ENCODE data around the gene GP1BB. TPM values are rescaled to one million over a fixed set of nuclear protein-coding genes. Genes with fewer than 3 reads are reported as not detected.
"Not testable (repeated sequence)": the region's sequence is repeated elsewhere in the genome, so short reads cannot be mapped to it uniquely, and the experiment has no call there.

The GP1BB gene
- total RNA-seq, 4 donors from 2014 or later: 1.4 to 3.5 (median 2.3) TPM; not detected in 1

- Histone ChIP-seq H3K4me3 (no peak overlapping the region), H3K9me3 (no peaks in the 10 kb centered on the region), H3K36me3 (no peaks in the 10 kb centered on the region), H3K27me3 (peaks cover 0 to 2% (median 0%) of the 10 kb centered on the region in 3 donors), H3K27ac (no peak overlapping the region), H3K4me1 (no peaks in the 10 kb centered on the region)
- no peak for TF ChIP-seq CTCF (IDR thresholded peaks at IDR 0.05 in 4 of 5, conservative IDR thresholded peaks at IDR 0.05 in 1 of 5)
- no peak for TF ChIP-seq POLR2A (IDR thresholded peaks at IDR 0.05)
- in situ Hi-C loops (cut with MboI; ENCODE audit: low sequenced_read_pairs in 4 of 4) (no loop called here), intact Hi-C loops (cut with DNase I; ENCODE audit: low total_unique reads) (no loop called here)
- ATAC-seq (no peak), DNase-seq (no peak)
Measured at GRCh38 chr22:19693581-19693980, 29.8 kb upstream of the GP1BB start.

- Histone ChIP-seq H3K4me3 (no peak overlapping the region), H3K27me3 (peaks cover 0 to 2% (median 0%) of the 10 kb centered on the region in 3 donors), H3K4me1 (no peaks in the 10 kb centered on the region), H3K27ac (no peak overlapping the region), H3K36me3 (no peaks in the 10 kb centered on the region), H3K9me3 (no peaks in the 10 kb centered on the region)
- intact Hi-C loops (cut with DNase I; ENCODE audit: low total_unique reads) (no loop called here), in situ Hi-C loops (cut with MboI; ENCODE audit: low sequenced_read_pairs in 4 of 4) (no loop called here)
- no peak for DNase-seq
- TF ChIP-seq POLR2A (IDR thresholded peaks at IDR 0.05) (no peak), CTCF (IDR thresholded peaks at IDR 0.05 in 4 of 5, conservative IDR thresholded peaks at IDR 0.05 in 1 of 5) (no peak)
- ATAC-seq: no peak
Measured at GRCh38 chr22:19693981-19694670, 29.2 kb upstream of the GP1BB start.

- H3K36me3 ChIP-seq: no peaks in the 10 kb centered on the region
- ATAC-seq: no peak
- intact Hi-C loops (cut with DNase I; ENCODE audit: low total_unique reads) (no loop called here), in situ Hi-C loops (cut with MboI; ENCODE audit: low sequenced_read_pairs in 4 of 4) (no loop called here)
- H3K4me1 ChIP-seq: no peaks in the 10 kb centered on the region
- DNase-seq: no peak
- no peak for TF ChIP-seq POLR2A (IDR thresholded peaks at IDR 0.05)
- no peak for TF ChIP-seq CTCF (IDR thresholded peaks at IDR 0.05 in 4 of 5, conservative IDR thresholded peaks at IDR 0.05 in 1 of 5)
- H3K4me3 ChIP-seq: no peak overlapping the region
- no peaks in the 10 kb centered on the region for H3K9me3 ChIP-seq
- peaks cover 0 to 2% (median 0%) of the 10 kb centered on the region in 3 donors for H3K27me3 ChIP-seq
- H3K27ac ChIP-seq: no peak overlapping the region
Measured at GRCh38 chr22:19694696-19695095, 28.6 kb upstream of the GP1BB start.

- ATAC-seq (no peak), DNase-seq (no peak)
- H3K4me1 ChIP-seq: no peaks in the 10 kb centered on the region
- in situ Hi-C loops (cut with MboI; ENCODE audit: low sequenced_read_pairs in 4 of 4) (no loop called here), intact Hi-C loops (cut with DNase I; ENCODE audit: low total_unique reads) (no loop called here)
- no peak for TF ChIP-seq CTCF (IDR thresholded peaks at IDR 0.05 in 4 of 5, conservative IDR thresholded peaks at IDR 0.05 in 1 of 5)
- TF ChIP-seq POLR2A (IDR thresholded peaks at IDR 0.05): no peak
- H3K27me3 ChIP-seq: no peaks in the 10 kb centered on the region
- no peaks in the 10 kb centered on the region for H3K9me3 ChIP-seq
- no peak overlapping the region for H3K27ac ChIP-seq
- H3K36me3 ChIP-seq: no peaks in the 10 kb centered on the region
- no peak overlapping the region for H3K4me3 ChIP-seq
Measured at GRCh38 chr22:19696504-19697276, 26.6 kb upstream of the GP1BB start.

- in situ Hi-C loops (cut with MboI; ENCODE audit: low sequenced_read_pairs in 4 of 4); H3K4me3 ChIP-seq; H3K9me3 ChIP-seq; H3K4me1 ChIP-seq; intact Hi-C loops (cut with DNase I; ENCODE audit: low total_unique reads); DNase-seq; ATAC-seq; H3K36me3 ChIP-seq; H3K27me3 ChIP-seq; H3K27ac ChIP-seq: not testable (repeated sequence)
Measured at GRCh38 chr22:19697871-19698270, 25.5 kb upstream of the GP1BB start.
